ENCODE measurements around the gene VPS33A. TPM values are rescaled to one million over a fixed set of nuclear protein-coding genes. Genes with fewer than 3 reads are reported as not detected.

Gene VPS33A
- total and polyA plus RNA-seq, 10 of the 15 experiments (the other 5 are each of a cell fraction or from before 2014, with no cell fraction given) = 7.7 to 33.6 (median 21.6) TPM

DNA sequence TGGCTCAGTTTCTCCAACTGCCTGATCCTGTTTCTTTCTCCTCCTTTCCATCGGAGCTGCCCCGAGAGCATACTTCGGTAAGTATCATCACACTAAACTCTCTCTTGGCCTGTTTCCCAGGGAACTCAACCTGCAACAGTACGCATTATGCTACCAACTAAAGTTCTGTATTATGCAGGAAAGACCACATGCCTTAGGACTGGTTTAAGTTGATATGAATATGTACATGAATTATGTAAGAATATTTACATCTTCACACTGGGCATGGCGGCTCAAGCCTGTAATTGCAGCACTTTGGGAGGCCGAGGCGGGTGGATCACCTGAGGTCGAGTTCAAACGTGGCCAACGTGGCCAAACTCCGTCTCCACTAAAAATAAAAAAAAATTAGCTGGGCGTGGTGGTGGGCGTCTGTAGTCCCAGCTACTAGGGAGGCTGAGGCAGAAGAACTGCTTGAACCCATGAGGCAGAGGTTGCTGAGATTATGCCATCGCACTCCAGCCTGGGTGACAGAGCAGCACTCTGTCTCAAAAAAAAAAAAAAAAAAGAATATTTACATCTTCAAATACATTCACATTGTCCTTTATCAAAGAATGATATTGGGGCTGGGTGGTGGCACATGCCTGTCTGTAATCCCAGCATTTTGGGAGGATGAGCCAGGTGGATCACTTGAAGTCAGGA, 31.9 kb upstream of the VPS33A start:
- FAIRE-seq = no peak
- no peak overlapping the region for H2AFZ ChIP-seq (ENCODE audit: control insufficient read depth, low read depth, low read length)
- no peaks in the 10 kb centered on the region for H3K9me3 ChIP-seq (replicated peaks; ENCODE audit: control insufficient read depth, insufficient read depth, low read length)
- no peak for TF ChIP-seq CEBPB (IDR thresholded peaks at IDR 0.05; ENCODE audit: borderline replicate concordance in 1 of 2, low read depth in 2 of 2, low read length in 2 of 2)
- TF ChIP-seq, protein P1, sequence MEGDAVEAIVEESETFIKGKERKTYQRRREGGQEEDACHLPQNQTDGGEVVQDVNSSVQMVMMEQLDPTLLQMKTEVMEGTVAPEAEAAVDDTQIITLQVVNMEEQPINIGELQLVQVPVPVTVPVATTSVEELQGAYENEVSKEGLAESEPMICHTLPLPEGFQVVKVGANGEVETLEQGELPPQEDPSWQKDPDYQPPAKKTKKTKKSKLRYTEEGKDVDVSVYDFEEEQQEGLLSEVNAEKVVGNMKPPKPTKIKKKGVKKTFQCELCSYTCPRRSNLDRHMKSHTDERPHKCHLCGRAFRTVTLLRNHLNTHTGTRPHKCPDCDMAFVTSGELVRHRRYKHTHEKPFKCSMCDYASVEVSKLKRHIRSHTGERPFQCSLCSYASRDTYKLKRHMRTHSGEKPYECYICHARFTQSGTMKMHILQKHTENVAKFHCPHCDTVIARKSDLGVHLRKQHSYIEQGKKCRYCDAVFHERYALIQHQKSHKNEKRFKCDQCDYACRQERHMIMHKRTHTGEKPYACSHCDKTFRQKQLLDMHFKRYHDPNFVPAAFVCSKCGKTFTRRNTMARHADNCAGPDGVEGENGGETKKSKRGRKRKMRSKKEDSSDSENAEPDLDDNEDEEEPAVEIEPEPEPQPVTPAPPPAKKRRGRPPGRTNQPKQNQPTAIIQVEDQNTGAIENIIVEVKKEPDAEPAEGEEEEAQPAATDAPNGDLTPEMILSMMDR (IDR thresholded peaks at IDR 0.05 in 2 of 3, conservative IDR thresholded peaks at IDR 0.05 in 1 of 3; ENCODE audit: control insufficient read depth in 2 of 3, extremely low read depth in 1 of 3, insufficient read depth in 1 of 3, low read depth in 3 of 3, low read length in 3 of 3) = no peak
- TF ChIP-seq, protein P2, sequence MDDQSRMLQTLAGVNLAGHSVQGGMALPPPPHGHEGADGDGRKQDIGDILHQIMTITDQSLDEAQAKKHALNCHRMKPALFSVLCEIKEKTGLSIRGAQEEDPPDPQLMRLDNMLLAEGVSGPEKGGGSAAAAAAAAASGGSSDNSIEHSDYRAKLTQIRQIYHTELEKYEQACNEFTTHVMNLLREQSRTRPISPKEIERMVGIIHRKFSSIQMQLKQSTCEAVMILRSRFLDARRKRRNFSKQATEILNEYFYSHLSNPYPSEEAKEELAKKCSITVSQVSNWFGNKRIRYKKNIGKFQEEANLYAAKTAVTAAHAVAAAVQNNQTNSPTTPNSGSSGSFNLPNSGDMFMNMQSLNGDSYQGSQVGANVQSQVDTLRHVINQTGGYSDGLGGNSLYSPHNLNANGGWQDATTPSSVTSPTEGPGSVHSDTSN (IDR thresholded peaks at IDR 0.05; ENCODE audit: insufficient replicate concordance, low read depth, low read length) = no peak
- no peak for TF ChIP-seq CHD2 (IDR thresholded peaks at IDR 0.05; ENCODE audit: borderline replicate concordance, low read depth, low read length)
- no peak for TF ChIP-seq ZZZ3 (IDR thresholded peaks at IDR 0.05; ENCODE audit: control insufficient read depth, insufficient read length, low read depth)
- TF ChIP-seq, protein P3, sequence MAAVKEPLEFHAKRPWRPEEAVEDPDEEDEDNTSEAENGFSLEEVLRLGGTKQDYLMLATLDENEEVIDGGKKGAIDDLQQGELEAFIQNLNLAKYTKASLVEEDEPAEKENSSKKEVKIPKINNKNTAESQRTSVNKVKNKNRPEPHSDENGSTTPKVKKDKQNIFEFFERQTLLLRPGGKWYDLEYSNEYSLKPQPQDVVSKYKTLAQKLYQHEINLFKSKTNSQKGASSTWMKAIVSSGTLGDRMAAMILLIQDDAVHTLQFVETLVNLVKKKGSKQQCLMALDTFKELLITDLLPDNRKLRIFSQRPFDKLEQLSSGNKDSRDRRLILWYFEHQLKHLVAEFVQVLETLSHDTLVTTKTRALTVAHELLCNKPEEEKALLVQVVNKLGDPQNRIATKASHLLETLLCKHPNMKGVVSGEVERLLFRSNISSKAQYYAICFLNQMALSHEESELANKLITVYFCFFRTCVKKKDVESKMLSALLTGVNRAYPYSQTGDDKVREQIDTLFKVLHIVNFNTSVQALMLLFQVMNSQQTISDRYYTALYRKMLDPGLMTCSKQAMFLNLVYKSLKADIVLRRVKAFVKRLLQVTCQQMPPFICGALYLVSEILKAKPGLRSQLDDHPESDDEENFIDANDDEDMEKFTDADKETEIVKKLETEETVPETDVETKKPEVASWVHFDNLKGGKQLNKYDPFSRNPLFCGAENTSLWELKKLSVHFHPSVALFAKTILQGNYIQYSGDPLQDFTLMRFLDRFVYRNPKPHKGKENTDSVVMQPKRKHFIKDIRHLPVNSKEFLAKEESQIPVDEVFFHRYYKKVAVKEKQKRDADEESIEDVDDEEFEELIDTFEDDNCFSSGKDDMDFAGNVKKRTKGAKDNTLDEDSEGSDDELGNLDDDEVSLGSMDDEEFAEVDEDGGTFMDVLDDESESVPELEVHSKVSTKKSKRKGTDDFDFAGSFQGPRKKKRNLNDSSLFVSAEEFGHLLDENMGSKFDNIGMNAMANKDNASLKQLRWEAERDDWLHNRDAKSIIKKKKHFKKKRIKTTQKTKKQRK (IDR thresholded peaks at IDR 0.05; ENCODE audit: low read depth, low read length) = no peak
- TF ChIP-seq SIX5 (IDR thresholded peaks at IDR 0.05; ENCODE audit: low read depth, low read length, severe bottlenecking) = no peak
- no peak for TF ChIP-seq NFYA (IDR thresholded peaks at IDR 0.05; ENCODE audit: borderline replicate concordance, low read depth, low read length)
- no peak for TF ChIP-seq HCFC1 (IDR thresholded peaks at IDR 0.05; ENCODE audit: low read length)
- WGBS (ENCODE audit: insufficient coverage, insufficient replicate concordance, low lambda C conversion rate, missing lambda C conversion rate) = 94% methylated on average over 13 of the region's 14 CpGs
- H4K20me1 ChIP-seq (ENCODE audit: control insufficient read depth, insufficient read depth) = no peaks in the 10 kb centered on the region
- CTCF ChIA-PET = no interaction called here
- no peaks in the 10 kb centered on the region for H3K79me2 ChIP-seq (ENCODE audit: control insufficient read depth, insufficient read depth, low read length)
- no peaks in the 10 kb centered on the region for H3K4me1 ChIP-seq (ENCODE audit: control insufficient read depth, insufficient read depth, low read length)
- H3K27ac ChIP-seq (ENCODE audit: control insufficient read depth, insufficient read depth) = no peak overlapping the region
- BruUV-seq (replicated peaks) = no TSS peak
- peaks cover 0 to 3% of the 10 kb centered on the region in 2 experiments; a peak in 3 of 4 replicates for H3K36me3 ChIP-seq (ENCODE audit: control insufficient read depth in 2 of 2, insufficient read depth in 2 of 2, low read length in 1 of 2)
- SMC1A ChIA-PET (ENCODE audit: uncharacterized antibody, unreplicated experiment) = no interaction called here
- H3K27me3 ChIP-seq (replicated peaks in 1 of 2; ENCODE audit: control insufficient read depth in 2 of 2, insufficient read depth in 2 of 2, low read length in 1 of 2) = no peaks in the 10 kb centered on the region
- no peak overlapping the region for H3K4me2 ChIP-seq (ENCODE audit: control insufficient read depth, insufficient read depth)
- ATAC-seq = no peak
- RAD21 ChIA-PET (ENCODE audit: unreplicated experiment) = interaction anchor here (1.1 kb wide), 1 partner anchor 110 kb away, joined by 3 read pairs; no protein-coding TSS in a partner anchor
- H3K9ac ChIP-seq (ENCODE audit: control insufficient read depth, insufficient read depth, low read length) = no peak overlapping the region
- in situ Hi-C loops (cut with MboI) (no loop called here), intact Hi-C loops (cut with micrococcal nuclease; ENCODE audit: unreplicated experiment) (no loop called here)
- POLR2A ChIA-PET = interaction anchor here (0.9 kb wide), 1 partner anchor 10 kb away, joined by 3 read pairs; no protein-coding TSS in a partner anchor
- no peak for DNase-seq (ENCODE audit: low read depth, low spot score)
- no peak overlapping the region for H3K4me3 ChIP-seq
